ENCODE results near the gene TES.

TES gene

DNA sequence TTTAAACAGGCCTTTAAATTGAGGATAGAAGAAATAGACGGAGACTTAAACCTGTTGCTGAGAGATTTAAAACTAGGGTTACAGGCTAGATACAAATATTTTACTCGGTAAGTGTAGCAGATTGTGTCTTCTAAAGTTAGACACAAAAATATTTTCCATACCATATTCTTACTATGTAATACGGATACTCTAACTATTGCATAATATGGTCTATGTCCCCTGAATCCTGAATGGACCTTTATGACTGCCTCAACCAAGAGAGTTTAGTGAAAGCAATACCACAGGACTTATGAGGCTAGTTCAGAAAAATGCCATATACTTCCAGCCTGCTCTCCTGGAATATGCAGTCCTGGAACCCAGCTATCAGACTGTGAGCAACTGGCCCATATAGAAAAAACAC is 13.4 kb upstream of the TES start:
- no peaks in the 10 kb centered on the region for H3K4me1 ChIP-seq (ENCODE audit: control insufficient read depth, insufficient read depth, low read length)
- H3K27me3 ChIP-seq (ENCODE audit: control insufficient read depth, insufficient read depth, low read length) = no peaks in the 10 kb centered on the region
- H3K9me3 ChIP-seq (ENCODE audit: control insufficient read depth, insufficient read depth, low read length) = no peaks in the 10 kb centered on the region
- H3K36me3 ChIP-seq (ENCODE audit: control insufficient read depth, insufficient read depth, low read length) = no peaks in the 10 kb centered on the region
- H3K4me3 ChIP-seq (ENCODE audit: low read depth, low read length) = no peak overlapping the region
- H3K9ac ChIP-seq (ENCODE audit: low read depth, low read length) = no peak overlapping the region

DNA sequence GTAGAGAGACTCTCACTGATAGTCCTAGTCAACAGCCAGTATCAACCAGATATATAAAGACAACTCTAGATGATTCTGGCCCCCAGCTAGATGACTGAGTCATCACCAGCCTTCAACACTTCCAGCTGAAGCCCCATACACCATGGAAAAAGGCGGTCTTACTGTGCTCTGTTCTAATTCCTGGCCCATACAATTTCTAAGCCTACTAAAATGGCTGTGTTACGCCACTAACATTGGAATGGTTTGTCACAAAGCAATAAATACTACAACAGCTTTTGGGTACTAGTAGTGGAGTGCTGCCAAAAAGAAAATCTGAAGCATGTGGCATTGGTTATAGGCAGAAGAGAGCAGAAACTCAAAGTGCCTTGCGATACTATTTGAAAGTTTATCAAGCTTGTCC is 13.0 kb upstream of the TES start:
- Histone ChIP-seq H3K27me3 (ENCODE audit: control insufficient read depth, insufficient read depth, low read length) (no peaks in the 10 kb centered on the region), H3K4me3 (ENCODE audit: low read depth, low read length) (no peak overlapping the region), H3K9me3 (ENCODE audit: control insufficient read depth, insufficient read depth, low read length) (no peaks in the 10 kb centered on the region), H3K4me1 (ENCODE audit: control insufficient read depth, insufficient read depth, low read length) (no peaks in the 10 kb centered on the region), H3K9ac (ENCODE audit: low read depth, low read length) (no peak overlapping the region), H3K36me3 (ENCODE audit: control insufficient read depth, insufficient read depth, low read length) (no peaks in the 10 kb centered on the region)

DNA sequence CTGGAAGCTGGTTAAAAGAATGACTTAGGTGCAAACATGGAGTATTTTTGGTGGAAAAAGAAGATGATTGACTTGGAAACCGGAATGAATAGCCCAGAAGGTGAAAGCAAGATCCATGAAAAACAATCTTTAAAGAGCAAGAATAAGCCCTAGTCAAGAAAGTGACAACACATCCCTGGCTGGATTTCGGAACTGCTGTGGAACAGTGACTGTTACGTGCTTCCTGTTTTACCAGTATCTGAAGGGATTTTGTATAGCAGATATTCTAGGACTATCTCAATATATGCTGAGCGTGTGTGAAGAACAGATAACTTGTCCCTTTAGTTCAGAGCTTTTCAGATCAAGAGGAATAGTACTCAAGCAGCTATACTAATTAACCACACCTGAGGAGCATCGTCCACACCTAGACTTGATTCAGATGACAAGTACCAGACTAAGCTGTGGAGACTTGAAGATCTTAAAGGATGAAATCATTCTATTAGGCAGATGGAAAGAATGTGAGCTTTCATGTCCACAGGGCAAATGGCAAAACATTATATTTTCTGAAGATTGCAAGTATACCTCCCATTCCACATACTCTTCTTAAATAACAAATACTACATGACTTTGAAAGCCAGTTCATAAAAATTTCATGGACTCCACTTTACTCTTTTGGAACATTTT is 11.5 kb upstream of the TES start:
- Histone ChIP-seq H3K4me3 (ENCODE audit: low read depth, low read length) (no peak overlapping the region), H3K27me3 (ENCODE audit: control insufficient read depth, insufficient read depth, low read length) (no peaks in the 10 kb centered on the region), H3K9ac (ENCODE audit: low read depth, low read length) (no peak overlapping the region), H3K9me3 (ENCODE audit: control insufficient read depth, insufficient read depth, low read length) (no peaks in the 10 kb centered on the region), H3K36me3 (ENCODE audit: control insufficient read depth, insufficient read depth, low read length) (no peaks in the 10 kb centered on the region), H3K4me1 (ENCODE audit: control insufficient read depth, insufficient read depth, low read length) (no peaks in the 10 kb centered on the region)

DNA sequence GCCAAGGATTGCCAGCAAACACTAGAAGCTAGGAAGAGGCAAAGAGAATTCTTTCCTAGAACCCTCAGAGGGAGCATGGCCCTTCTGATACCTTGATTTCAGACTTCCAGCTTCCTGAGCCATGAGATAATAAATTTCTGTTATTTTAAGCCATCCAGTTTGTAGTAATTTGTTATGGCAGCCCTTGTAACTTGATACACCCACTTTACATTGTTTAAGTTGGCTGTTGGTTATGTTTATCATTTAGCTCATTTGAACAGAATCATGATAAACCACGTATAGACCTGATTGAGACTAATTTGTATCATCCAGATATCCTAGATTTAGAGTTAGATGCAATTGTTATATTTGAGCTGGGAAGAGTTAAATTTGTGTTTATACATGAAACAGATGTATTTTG is 9.4 kb upstream of the TES start:
- H3K9ac ChIP-seq (ENCODE audit: low read depth, low read length) = no peak overlapping the region
- H3K4me1 ChIP-seq (ENCODE audit: control insufficient read depth, insufficient read depth, low read length) = no peaks in the 10 kb centered on the region
- no peaks in the 10 kb centered on the region for H3K9me3 ChIP-seq (ENCODE audit: control insufficient read depth, insufficient read depth, low read length)
- H3K4me3 ChIP-seq (ENCODE audit: low read depth, low read length) = no peak overlapping the region
- no peaks in the 10 kb centered on the region for H3K36me3 ChIP-seq (ENCODE audit: control insufficient read depth, insufficient read depth, low read length)
- H3K27me3 ChIP-seq (ENCODE audit: control insufficient read depth, insufficient read depth, low read length) = no peaks in the 10 kb centered on the region

DNA sequence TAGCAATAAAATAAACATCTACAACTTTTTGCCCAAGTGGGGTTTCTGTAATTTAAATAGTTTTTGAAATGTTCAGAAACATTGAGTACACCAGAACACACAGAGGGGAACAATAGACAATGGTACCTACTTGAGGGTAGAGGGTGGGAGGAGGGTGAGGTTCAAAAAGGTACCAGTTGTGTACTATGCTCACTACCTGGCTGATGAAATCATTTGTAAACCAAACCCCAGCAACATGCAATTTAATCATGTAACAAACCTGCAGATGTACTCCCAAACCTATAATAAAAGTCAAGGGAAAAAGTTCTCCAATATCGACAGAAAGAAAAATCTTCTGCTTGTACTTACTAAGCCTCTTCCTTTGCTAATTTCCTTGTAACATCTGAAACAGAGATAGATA is 4.2 kb upstream of the TES start:
- H3K27me3 ChIP-seq (ENCODE audit: control insufficient read depth, insufficient read depth, low read length) = peaks cover 13% of the 10 kb centered on the region

DNA sequence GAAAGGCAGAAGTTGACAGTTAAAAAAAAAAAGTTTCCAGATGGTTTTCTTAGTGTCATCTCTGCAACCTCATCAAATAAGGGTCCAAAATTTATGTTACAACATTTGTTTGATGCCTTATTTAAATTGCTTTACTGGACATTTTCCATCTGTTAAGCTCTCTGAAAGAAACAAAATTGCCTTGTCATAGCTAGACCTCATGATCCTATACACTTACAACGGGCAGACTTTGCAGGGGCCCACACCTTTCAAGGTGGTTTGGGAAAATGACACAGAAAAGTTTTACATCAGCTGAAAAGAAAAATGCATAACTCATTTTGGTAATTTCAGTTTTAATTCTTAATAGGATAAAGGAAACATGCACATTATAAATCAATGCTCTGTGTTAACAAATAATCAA is 1.4 kb upstream of the TES start:
- Histone ChIP-seq H3K36me3 (ENCODE audit: control insufficient read depth, insufficient read depth, low read length) (no peaks in the 10 kb centered on the region), H3K4me3 (ENCODE audit: low read depth, low read length) (no peak overlapping the region), H3K9me3 (ENCODE audit: control insufficient read depth, insufficient read depth, low read length) (no peaks in the 10 kb centered on the region), H3K27me3 (ENCODE audit: control insufficient read depth, insufficient read depth, low read length) (peaks cover 19% of the 10 kb centered on the region), H3K9ac (ENCODE audit: low read depth, low read length) (no peak overlapping the region), H3K4me1 (ENCODE audit: control insufficient read depth, insufficient read depth, low read length) (no peaks in the 10 kb centered on the region)

More for the DNA sequence above, 4.2 kb upstream of the TES start:
- Histone ChIP-seq H3K36me3 (ENCODE audit: control insufficient read depth, insufficient read depth, low read length) (no peaks in the 10 kb centered on the region), H3K4me1 (ENCODE audit: control insufficient read depth, insufficient read depth, low read length) (no peaks in the 10 kb centered on the region), H3K4me3 (ENCODE audit: low read depth, low read length) (no peak overlapping the region), H3K9me3 (ENCODE audit: control insufficient read depth, insufficient read depth, low read length) (no peaks in the 10 kb centered on the region), H3K9ac (ENCODE audit: low read depth, low read length) (no peak overlapping the region)

DNA sequence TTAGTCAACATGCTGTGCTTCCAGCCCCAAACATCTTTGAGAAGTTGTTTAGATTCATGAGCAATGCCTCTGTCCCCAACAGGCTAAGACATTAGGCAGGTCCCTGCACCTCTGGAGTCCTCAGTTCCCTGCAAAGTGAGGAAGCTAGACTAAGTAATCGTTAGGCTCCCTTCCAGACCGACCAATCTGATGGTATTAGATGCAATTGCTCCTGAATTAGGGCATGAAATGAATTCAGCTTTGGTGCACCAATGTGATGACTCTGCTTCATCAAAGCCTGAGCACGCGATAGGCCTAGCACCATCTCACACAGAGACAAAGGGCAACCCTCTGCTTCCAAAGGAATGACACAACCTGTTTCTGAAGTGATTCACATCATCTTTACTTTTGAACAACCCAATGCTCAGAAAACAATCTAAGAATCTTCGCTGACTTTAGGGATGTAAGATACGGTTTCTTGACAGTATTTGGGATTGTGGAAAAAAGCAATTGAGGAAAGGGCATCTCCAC is 723 bp upstream of the TES start:
- no peaks in the 10 kb centered on the region for H3K4me1 ChIP-seq (ENCODE audit: control insufficient read depth, insufficient read depth, low read length)
- H3K36me3 ChIP-seq (ENCODE audit: control insufficient read depth, insufficient read depth, low read length) = no peaks in the 10 kb centered on the region
- H3K9me3 ChIP-seq (ENCODE audit: control insufficient read depth, insufficient read depth, low read length) = no peaks in the 10 kb centered on the region
- peak overlapping the region; percentile 20 for H3K4me3 ChIP-seq (ENCODE audit: low read depth, low read length)
- peaks cover 19% of the 10 kb centered on the region for H3K27me3 ChIP-seq (ENCODE audit: control insufficient read depth, insufficient read depth, low read length)
- H3K9ac ChIP-seq (ENCODE audit: low read depth, low read length) = no peak overlapping the region

DNA sequence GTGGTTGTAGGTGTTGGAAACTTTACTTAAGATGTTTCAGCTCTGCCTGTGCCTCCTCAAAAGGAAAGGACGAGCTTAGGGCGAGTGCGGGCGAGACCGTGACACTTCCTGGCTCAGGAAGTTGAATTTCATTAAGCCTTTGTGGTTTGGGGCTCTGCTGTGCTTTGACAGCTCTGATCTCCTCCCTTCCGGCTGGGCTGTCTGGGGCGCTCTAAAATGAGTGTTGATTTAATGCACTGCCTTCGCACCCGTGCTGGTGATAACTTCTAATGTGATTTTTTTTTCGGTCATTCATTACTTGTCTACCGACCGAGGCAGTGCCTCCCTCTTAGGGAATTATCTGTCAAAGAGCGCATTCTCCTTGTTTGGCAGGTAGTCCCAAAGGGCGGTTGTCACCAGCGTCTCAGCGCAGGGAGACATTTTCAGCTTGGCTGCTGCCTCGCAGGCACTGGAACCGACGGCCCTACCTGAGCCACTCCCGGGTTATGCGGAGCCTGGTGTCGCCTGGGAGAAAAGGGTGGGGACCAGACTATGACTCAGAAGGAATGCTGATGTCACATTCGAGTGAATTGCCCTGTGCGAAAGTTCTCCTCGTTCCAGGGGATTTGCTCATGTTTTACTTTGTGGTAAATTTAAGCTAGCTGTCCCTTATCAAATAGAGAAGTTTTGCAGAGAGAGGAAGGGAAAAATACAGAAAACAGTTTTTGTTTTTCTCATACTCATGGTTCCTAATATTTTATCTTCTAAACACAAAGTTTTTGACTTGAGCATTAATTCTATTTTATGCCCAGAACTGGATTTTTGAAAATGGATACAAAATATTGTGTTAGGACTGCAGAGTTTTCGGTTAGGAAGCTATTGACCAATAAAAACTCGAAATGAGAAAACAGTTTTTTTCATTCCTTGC is 920 bp downstream of the TES start:
- Histone ChIP-seq H3K4me1 (ENCODE audit: control insufficient read depth, insufficient read depth, low read length) (no peaks in the 10 kb centered on the region), H3K27me3 (ENCODE audit: control insufficient read depth, insufficient read depth, low read length) (peaks cover 19% of the 10 kb centered on the region), H3K36me3 (ENCODE audit: control insufficient read depth, insufficient read depth, low read length) (no peaks in the 10 kb centered on the region), H3K9ac (ENCODE audit: low read depth, low read length) (peak overlapping the region; percentile 16), H3K4me3 (ENCODE audit: low read depth, low read length) (peak overlapping the region; percentile 62), H3K9me3 (ENCODE audit: control insufficient read depth, insufficient read depth, low read length) (no peaks in the 10 kb centered on the region)

DNA sequence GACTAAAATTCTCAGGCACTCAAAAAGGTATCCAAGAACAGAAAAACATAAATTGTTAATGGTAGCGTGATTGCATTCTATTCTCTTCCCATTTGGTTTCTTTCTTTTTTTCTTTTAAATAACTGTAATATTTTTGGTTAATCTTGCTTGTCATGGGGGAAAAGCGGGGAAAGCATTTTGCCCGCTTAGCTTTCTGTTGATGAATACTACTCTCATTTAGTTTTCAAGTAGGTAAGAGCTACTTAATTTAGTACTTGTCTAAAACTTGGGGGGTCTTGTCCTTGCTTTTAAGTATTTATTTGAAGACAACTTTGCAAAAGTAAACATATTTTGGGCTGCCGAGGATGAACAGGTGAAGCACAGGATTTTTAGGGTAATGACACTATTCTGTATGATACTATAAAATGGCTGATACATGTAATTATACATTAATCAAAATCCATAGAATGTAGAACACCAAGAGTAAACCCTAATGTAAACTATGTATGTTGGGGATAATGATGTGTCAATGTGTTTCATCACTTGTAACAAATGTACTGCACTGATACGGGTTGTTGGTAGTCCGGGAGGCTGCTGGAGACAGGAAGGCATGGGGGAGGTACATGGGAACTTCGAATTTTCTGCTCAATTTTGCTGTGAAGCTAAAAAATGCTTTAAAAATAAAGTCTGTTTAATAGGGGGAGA is 1.7 kb downstream of the TES start:
- no peaks in the 10 kb centered on the region for H3K36me3 ChIP-seq (ENCODE audit: control insufficient read depth, insufficient read depth, low read length)
- peaks cover 19% of the 10 kb centered on the region for H3K27me3 ChIP-seq (ENCODE audit: control insufficient read depth, insufficient read depth, low read length)
- no peak overlapping the region for H3K9ac ChIP-seq (ENCODE audit: low read depth, low read length)
- peak overlapping the region; percentile 62 for H3K4me3 ChIP-seq (ENCODE audit: low read depth, low read length)
- H3K4me1 ChIP-seq (ENCODE audit: control insufficient read depth, insufficient read depth, low read length) = no peaks in the 10 kb centered on the region
- no peaks in the 10 kb centered on the region for H3K9me3 ChIP-seq (ENCODE audit: control insufficient read depth, insufficient read depth, low read length)

DNA sequence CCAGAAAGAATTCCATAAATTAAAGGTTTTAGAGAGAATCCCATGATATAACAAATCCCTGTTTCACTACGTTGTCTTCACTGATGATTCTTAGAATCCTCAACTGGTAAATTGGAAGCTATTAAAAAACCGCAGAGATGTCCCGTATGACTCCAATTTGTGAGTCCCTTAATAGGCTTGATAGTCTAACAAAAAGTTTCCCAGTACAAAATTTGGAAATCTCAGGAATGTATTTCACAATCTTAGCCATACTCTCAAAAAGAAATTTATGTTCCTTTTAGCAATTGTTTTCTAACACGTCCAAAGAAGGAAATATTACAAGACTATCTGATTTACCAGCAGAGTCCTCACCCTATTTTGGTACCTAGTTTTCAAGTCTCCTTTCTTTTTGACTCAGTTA is 2.5 kb downstream of the TES start:
- Histone ChIP-seq H3K4me3 (ENCODE audit: low read depth, low read length) (no peak overlapping the region), H3K9me3 (ENCODE audit: control insufficient read depth, insufficient read depth, low read length) (no peaks in the 10 kb centered on the region), H3K27me3 (ENCODE audit: control insufficient read depth, insufficient read depth, low read length) (peaks cover 16% of the 10 kb centered on the region), H3K9ac (ENCODE audit: low read depth, low read length) (no peak overlapping the region), H3K4me1 (ENCODE audit: control insufficient read depth, insufficient read depth, low read length) (no peaks in the 10 kb centered on the region), H3K36me3 (ENCODE audit: control insufficient read depth, insufficient read depth, low read length) (no peaks in the 10 kb centered on the region)

DNA sequence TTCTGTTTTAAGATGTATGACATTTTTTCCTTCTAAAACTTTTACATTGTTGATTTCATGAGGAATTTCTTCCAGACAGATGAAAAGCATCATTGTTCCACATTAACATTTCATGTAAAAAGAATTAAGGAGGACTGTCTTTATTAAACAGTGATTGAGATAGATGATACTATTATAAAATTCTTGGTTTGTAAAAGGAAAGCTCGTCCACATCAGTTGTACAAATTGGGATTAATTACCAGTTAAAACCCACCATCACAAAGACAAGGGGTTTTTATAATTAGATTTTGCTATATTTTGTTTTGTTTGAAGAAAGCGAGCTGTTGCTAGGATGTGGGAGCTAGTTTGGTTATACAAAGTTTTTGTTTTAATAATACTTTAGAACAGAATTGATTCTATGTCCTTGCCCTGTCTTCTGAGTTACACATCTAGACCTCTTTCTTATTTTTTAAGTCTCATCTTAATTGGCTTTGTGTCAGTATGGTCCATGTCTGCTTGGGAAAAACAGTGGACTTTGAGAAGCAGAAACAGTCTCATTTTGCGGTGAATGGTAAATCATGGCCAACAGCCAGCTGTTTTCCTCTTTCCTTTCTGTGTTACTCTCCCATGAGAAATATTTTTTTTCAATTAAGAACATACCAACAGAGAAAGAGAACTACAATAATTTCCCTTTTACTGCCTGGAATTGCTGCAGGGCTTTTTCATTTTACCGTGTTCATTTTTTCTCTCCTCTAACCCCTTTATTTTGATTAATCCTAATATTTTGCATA is 3.2 kb downstream of the TES start:
- H3K36me3 ChIP-seq (ENCODE audit: control insufficient read depth, insufficient read depth, low read length) = no peaks in the 10 kb centered on the region
- no peaks in the 10 kb centered on the region for H3K9me3 ChIP-seq (ENCODE audit: control insufficient read depth, insufficient read depth, low read length)
- no peak overlapping the region for H3K4me3 ChIP-seq (ENCODE audit: low read depth, low read length)
- H3K9ac ChIP-seq (ENCODE audit: low read depth, low read length) = no peak overlapping the region
- no peaks in the 10 kb centered on the region for H3K4me1 ChIP-seq (ENCODE audit: control insufficient read depth, insufficient read depth, low read length)
- peaks cover 16% of the 10 kb centered on the region for H3K27me3 ChIP-seq (ENCODE audit: control insufficient read depth, insufficient read depth, low read length)

All from iPS-15b (cell line).